ENCODE results near the gene ACAT1.

- no peak for TF ChIP-seq POLR2A (IDR thresholded peaks at IDR 0.05; ENCODE audit: low read length)
- no peak for TF ChIP-seq GATA1 (IDR thresholded peaks at IDR 0.05; ENCODE audit: low read depth, low read length)
Measured at GRCh38 chr11:108128772-108129171, 7.4 kb downstream of the ACAT1 start.

Measured in erythroblast (primary cell).